HL-60 (cell line): Measurements from ENCODE around the gene LRRC71.

Source experiments
- DNase-seq, 2 experiments: peaks; one replicate each; pipeline ENCODE4 v3.0.0-alpha.2; 2010 to 2020; ENCODE audit warnings: low read depth in 1 of 2, low spot score in 1 of 2
- H3K27ac ChIP-seq: fragments of 250-450 bp; sonication (Bioruptor Pico); replicated peaks from 2 replicates; pipeline ENCODE4 v1.5.1; 2020; ENCODE audit warnings: mild to moderate bottlenecking, moderate library complexity
- H3K27me3 ChIP-seq: fragments of 250-450 bp; sonication (Bioruptor Pico); 2 replicates; pipeline ENCODE4 v1.5.1; 2021; ENCODE audit warnings: mild to moderate bottlenecking, moderate library complexity; ENCODE audit not compliant: insufficient read depth, poor library complexity, severe bottlenecking
- H3K4me3 ChIP-seq: replicated peaks from 2 replicates; pipeline ENCODE4 v1.5.1; 2011; ENCODE audit warnings: mild to moderate bottlenecking, control low read depth, low read length; ENCODE audit not compliant: insufficient read depth
- CTCF ChIP-seq: IDR thresholded peaks from one replicate; pipeline ENCODE4 v1.5.1; 2011; ENCODE audit warnings: low read length, control low read depth, inconsistent platforms; ENCODE audit not compliant: insufficient read depth
- GABPA ChIP-seq: IDR thresholded peaks from 2 replicates; pipeline ENCODE4 v1.6.1; 2012; ENCODE audit warnings: low read depth
- POLR2AphosphoS5 ChIP-seq: IDR thresholded peaks from 2 replicates; pipeline ENCODE4 v1.6.1; 2012; ENCODE audit warnings: low read depth
- SPI1 ChIP-seq: IDR thresholded peaks from 2 replicates; pipeline ENCODE4 v1.6.1; 2012; ENCODE audit warnings: low read depth, mild to moderate bottlenecking, borderline replicate concordance
- TF ChIP-seq, protein P1 (sequence below): IDR thresholded peaks from 2 replicates; pipeline ENCODE4 v1.6.1; 2012; ENCODE audit warnings: low read depth; ENCODE audit not compliant: insufficient replicate concordance

LRRC71 gene

GRCh38 chr1:156883919-156884318 lies 36.5 kb upstream of the LRRC71 start:
- Histone ChIP-seq H3K27me3 (peaks cover 13% of the 10 kb centered on the region), H3K4me3 (no peak overlapping the region), H3K27ac (no peak overlapping the region)
- no peak for DNase-seq
- TF ChIP-seq GABPA: no peak
- TF ChIP-seq POLR2AphosphoS5: no peak
- TF ChIP-seq, protein P1, sequence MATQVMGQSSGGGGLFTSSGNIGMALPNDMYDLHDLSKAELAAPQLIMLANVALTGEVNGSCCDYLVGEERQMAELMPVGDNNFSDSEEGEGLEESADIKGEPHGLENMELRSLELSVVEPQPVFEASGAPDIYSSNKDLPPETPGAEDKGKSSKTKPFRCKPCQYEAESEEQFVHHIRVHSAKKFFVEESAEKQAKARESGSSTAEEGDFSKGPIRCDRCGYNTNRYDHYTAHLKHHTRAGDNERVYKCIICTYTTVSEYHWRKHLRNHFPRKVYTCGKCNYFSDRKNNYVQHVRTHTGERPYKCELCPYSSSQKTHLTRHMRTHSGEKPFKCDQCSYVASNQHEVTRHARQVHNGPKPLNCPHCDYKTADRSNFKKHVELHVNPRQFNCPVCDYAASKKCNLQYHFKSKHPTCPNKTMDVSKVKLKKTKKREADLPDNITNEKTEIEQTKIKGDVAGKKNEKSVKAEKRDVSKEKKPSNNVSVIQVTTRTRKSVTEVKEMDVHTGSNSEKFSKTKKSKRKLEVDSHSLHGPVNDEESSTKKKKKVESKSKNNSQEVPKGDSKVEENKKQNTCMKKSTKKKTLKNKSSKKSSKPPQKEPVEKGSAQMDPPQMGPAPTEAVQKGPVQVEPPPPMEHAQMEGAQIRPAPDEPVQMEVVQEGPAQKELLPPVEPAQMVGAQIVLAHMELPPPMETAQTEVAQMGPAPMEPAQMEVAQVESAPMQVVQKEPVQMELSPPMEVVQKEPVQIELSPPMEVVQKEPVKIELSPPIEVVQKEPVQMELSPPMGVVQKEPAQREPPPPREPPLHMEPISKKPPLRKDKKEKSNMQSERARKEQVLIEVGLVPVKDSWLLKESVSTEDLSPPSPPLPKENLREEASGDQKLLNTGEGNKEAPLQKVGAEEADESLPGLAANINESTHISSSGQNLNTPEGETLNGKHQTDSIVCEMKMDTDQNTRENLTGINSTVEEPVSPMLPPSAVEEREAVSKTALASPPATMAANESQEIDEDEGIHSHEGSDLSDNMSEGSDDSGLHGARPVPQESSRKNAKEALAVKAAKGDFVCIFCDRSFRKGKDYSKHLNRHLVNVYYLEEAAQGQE: no peak
- TF ChIP-seq CTCF: no peak
- TF ChIP-seq SPI1: no peak

GRCh38 chr1:156884560-156885184 lies 35.8 kb upstream of the LRRC71 start:
- TF ChIP-seq CTCF: no peak
- no peak for TF ChIP-seq POLR2AphosphoS5
- no peak for TF ChIP-seq GABPA
- TF ChIP-seq, protein P1: no peak
- no peak for TF ChIP-seq SPI1
- peaks cover 8% of the 10 kb centered on the region for H3K27me3 ChIP-seq
- H3K27ac ChIP-seq: no peak overlapping the region
- no peak for DNase-seq
- H3K4me3 ChIP-seq: no peak overlapping the region

DNA sequence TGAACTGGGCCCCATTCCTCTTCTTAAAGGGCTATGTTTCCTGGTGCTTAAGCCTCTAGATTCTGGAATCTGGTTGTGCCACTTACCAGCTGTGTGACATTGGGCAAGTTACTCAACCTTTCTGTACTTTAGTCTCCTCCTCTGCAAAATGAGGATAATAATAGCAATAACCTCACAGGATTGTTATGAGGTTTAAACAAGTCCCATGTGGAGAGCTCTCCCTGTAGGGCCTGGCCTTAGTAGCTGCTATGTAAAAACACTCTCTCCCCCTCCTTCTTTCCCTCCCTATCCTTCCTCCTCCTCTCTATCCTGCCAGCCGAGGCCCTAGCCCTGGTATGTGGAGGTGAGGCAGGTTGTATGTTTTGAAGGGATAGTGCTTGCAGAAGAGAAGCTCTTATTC lies 35.1 kb upstream of the LRRC71 start:
- H3K4me3 ChIP-seq: no peak overlapping the region
- H3K27me3 ChIP-seq: peaks cover 2% of the 10 kb centered on the region
- no peak for DNase-seq
- H3K27ac ChIP-seq: no peak overlapping the region
- TF ChIP-seq GABPA: no peak
- no peak for TF ChIP-seq SPI1
- no peak for TF ChIP-seq CTCF
- no peak for TF ChIP-seq POLR2AphosphoS5
- TF ChIP-seq, protein P1: no peak
